ENCODE data around the gene PCLO.
A peak's percentile ranks its signal among the peaks of the same experiment; 100 is the strongest.

- TF ChIP-seq CTCF (conservative IDR thresholded peaks at IDR 0.05; ENCODE audit: low read depth, low read length): peak; percentile 37
- no peak for TF ChIP-seq EZH2 (IDR thresholded peaks at IDR 0.05; ENCODE audit: low read length, unreplicated experiment)
- no peak for TF ChIP-seq EZH2phosphoT487 (IDR thresholded peaks at IDR 0.05; ENCODE audit: borderline replicate concordance, low read length)
Observed at GRCh38 chr7:82816272-82816671, 346.4 kb downstream of the PCLO start.
